ENCODE measurements around the gene ZNF584.

Gene ZNF584

DNA sequence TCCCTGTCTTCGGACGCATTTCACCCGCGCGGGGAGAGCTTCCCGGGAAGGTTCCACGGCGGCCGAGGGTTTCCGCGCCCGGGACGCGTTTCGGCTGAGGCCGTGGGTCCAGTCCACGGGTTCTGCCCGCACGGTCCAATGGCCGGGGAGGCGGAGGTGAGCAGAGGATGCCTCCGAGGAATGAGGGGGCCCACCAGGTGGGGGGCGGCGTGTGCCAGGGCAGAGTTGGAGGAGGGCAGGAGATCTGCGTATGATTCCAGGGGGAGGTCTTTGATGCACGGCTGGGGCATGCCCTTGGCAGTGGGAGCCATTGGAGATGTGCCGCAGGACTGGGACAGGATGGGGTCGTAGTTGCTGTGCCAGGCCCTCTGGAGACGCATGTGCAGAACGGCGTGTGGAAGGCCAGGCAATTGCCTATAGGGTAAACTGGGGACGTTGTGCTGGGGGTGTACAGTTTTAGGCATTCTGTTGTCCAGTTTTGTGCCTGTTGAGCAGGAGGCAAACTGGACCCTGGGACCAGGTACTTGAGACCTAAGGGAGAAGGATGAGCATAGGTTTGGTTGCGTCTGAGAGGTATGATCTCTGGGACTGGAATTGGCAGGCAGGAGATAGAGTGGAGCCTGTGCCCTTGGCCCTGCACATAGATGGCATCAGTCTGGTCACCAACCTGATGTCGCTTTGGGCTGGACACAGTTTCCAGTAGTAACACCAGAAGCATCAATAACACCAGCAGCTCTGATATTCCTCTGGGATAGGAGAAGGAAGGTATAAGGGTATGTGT lies 751 bp downstream of the ZNF584 start:
- ChIA-PET POLR2A (interaction anchor here (0.6 to 3.2 kb wide), 42 partner anchors 9 to 727 kb away, joined by 3 to 27 read pairs (median 6); partner anchors contain the start of genes CHMP2A, ERVK3-1, RNF225 and RPS5), CTCF (interaction anchor here (0.7 to 1.3 kb wide), 6 partner anchors 18 to 174 kb away, joined by 3 to 5 read pairs (median 4); no protein-coding TSS in a partner anchor)
- peak overlapping the region; percentile 76 for H3K27ac ChIP-seq (ENCODE audit: extremely low read depth, low read depth, low read length)
- no peak for TF ChIP-seq ZNF138 (tag by site-specific recombination; IDR thresholded peaks at IDR 0.05; ENCODE audit: borderline replicate concordance)
- no peak for TF ChIP-seq ZEB2 (tag by site-specific recombination; IDR thresholded peaks at IDR 0.05)
- no peak for TF ChIP-seq ZBTB8A (tag by site-specific recombination; IDR thresholded peaks at IDR 0.05)
- no peak for TF ChIP-seq WT1 (tag by site-specific recombination; IDR thresholded peaks at IDR 0.05)
- TF ChIP-seq ZNF211 (tag by site-specific recombination; IDR thresholded peaks at IDR 0.05; ENCODE audit: low read depth), result no peak
- TF ChIP-seq GLIS1 (tag by site-specific recombination; IDR thresholded peaks at IDR 0.05), result peak; percentile 32; the same call in 1 of the 2 replicates
- TF ChIP-seq SCRT1 (tag by site-specific recombination; IDR thresholded peaks at IDR 0.05; ENCODE audit: borderline replicate concordance), result no peak
- no peak for TF ChIP-seq ZNF223 (tag by site-specific recombination; IDR thresholded peaks at IDR 0.05)
- TF ChIP-seq ZNF654 (tag by site-specific recombination; IDR thresholded peaks at IDR 0.05; ENCODE audit: low read depth), result no peak
- TF ChIP-seq ZNF843 (tag by site-specific recombination; IDR thresholded peaks at IDR 0.05), result no peak
- no peak for TF ChIP-seq ZNF202 (tag by site-specific recombination; IDR thresholded peaks at IDR 0.05; ENCODE audit: borderline replicate concordance)
- TF ChIP-seq, protein P1, sequence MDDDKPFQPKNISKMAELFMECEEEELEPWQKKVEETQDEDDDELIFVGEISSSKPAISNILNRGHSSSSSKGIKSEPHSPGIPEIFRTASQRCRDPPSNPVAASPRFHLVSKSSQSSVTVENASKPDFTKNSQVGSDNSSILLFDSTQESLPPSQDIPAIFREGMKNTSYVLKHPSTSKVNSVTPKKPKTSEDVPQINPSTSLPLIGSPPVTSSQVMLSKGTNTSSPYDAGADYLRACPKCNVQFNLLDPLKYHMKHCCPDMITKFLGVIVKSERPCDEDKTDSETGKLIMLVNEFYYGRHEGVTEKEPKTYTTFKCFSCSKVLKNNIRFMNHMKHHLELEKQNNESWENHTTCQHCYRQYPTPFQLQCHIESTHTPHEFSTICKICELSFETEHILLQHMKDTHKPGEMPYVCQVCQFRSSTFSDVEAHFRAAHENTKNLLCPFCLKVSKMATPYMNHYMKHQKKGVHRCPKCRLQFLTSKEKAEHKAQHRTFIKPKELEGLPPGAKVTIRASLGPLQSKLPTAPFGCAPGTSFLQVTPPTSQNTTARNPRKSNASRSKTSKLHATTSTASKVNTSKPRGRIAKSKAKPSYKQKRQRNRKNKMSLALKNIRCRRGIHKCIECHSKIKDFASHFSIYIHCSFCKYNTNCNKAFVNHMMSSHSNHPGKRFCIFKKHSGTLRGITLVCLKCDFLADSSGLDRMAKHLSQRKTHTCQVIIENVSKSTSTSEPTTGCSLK (tag by site-specific recombination; IDR thresholded peaks at IDR 0.05), result no peak
- TF ChIP-seq, protein P2, sequence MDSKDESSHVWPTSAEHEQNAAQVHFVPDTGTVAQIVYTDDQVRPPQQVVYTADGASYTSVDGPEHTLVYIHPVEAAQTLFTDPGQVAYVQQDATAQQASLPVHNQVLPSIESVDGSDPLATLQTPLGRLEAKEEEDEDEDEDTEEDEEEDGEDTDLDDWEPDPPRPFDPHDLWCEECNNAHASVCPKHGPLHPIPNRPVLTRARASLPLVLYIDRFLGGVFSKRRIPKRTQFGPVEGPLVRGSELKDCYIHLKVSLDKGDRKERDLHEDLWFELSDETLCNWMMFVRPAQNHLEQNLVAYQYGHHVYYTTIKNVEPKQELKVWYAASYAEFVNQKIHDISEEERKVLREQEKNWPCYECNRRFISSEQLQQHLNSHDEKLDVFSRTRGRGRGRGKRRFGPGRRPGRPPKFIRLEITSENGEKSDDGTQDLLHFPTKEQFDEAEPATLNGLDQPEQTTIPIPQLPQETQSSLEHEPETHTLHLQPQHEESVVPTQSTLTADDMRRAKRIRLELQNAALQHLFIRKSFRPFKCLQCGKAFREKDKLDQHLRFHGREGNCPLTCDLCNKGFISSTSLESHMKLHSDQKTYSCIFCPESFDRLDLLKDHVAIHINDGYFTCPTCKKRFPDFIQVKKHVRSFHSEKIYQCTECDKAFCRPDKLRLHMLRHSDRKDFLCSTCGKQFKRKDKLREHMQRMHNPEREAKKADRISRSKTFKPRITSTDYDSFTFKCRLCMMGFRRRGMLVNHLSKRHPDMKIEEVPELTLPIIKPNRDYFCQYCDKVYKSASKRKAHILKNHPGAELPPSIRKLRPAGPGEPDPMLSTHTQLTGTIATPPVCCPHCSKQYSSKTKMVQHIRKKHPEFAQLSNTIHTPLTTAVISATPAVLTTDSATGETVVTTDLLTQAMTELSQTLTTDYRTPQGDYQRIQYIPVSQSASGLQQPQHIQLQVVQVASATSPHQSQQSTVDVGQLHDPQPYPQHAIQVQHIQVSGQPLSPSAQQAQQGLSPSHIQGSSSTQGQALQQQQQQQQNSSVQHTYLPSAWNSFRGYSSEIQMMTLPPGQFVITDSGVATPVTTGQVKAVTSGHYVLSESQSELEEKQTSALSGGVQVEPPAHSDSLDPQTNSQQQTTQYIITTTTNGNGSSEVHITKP (tag by site-specific recombination; IDR thresholded peaks at IDR 0.05), result peak; percentile 56
- no peak for TF ChIP-seq ZNF24 (tag by site-specific recombination; IDR thresholded peaks at IDR 0.05)
- TF ChIP-seq PRDM1 (tag by site-specific recombination; IDR thresholded peaks at IDR 0.05), result no peak
- TF ChIP-seq ZBTB20 (tag by site-specific recombination; IDR thresholded peaks at IDR 0.05), result peak; percentile 77; the same call in 1 of the 2 replicates
- TF ChIP-seq ZNF341 (tag by site-specific recombination; IDR thresholded peaks at IDR 0.05; ENCODE audit: low read depth), result no peak
- TF ChIP-seq, protein P3, sequence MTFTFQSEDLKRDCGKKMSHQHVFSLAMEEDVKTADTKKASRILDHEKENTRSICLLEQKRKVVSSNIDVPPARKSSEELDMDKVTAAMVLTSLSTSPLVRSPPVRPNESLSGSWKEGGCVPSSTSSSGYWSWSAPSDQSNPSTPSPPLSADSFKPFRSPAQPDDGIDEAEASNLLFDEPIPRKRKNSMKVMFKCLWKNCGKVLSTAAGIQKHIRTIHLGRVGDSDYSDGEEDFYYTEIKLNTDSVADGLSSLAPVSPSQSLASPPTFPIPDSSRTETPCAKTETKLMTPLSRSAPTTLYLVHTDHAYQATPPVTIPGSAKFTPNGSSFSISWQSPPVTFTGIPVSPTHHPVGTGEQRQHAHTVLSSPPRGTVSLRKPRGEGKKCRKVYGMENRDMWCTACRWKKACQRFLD (tag by site-specific recombination; IDR thresholded peaks at IDR 0.05), result no peak
- TF ChIP-seq, protein P4, sequence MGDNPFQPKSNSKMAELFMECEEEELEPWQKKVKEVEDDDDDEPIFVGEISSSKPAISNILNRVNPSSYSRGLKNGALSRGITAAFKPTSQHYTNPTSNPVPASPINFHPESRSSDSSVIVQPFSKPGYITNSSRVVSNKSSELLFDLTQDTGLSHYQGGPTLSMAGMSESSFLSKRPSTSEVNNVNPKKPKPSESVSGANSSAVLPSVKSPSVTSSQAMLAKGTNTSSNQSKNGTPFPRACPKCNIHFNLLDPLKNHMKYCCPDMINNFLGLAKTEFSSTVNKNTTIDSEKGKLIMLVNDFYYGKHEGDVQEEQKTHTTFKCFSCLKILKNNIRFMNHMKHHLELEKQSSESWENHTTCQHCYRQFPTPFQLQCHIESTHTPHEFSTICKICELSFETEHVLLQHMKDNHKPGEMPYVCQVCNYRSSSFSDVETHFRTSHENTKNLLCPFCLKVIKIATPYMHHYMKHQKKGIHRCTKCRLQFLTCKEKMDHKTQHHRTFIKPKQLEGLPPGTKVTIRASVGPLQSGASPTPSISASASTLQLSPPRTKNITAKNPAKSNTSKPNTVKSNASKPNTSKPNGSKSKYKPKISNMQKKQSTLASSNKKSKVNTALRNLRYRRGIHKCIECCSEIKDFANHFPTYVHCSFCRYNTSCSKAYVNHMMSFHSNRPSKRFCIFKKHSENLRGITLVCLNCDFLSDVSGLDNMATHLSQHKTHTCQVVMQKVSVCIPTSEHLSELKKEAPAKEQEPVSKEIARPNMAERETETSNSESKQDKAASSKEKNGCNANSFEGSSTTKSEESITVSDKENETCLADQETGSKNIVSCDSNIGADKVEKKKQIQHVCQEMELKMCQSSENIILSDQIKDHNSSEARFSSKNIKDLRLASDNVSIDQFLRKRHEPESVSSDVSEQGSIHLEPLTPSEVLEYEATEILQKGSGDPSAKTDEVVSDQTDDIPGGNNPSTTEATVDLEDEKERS (tag by site-specific recombination; IDR thresholded peaks at IDR 0.05), result no peak
- TF ChIP-seq KLF10 (tag by site-specific recombination; IDR thresholded peaks at IDR 0.05), result no peak
- TF ChIP-seq, protein P5, sequence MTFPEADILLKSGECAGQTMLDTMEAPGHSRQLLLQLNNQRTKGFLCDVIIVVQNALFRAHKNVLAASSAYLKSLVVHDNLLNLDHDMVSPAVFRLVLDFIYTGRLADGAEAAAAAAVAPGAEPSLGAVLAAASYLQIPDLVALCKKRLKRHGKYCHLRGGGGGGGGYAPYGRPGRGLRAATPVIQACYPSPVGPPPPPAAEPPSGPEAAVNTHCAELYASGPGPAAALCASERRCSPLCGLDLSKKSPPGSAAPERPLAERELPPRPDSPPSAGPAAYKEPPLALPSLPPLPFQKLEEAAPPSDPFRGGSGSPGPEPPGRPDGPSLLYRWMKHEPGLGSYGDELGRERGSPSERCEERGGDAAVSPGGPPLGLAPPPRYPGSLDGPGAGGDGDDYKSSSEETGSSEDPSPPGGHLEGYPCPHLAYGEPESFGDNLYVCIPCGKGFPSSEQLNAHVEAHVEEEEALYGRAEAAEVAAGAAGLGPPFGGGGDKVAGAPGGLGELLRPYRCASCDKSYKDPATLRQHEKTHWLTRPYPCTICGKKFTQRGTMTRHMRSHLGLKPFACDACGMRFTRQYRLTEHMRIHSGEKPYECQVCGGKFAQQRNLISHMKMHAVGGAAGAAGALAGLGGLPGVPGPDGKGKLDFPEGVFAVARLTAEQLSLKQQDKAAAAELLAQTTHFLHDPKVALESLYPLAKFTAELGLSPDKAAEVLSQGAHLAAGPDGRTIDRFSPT (tag by site-specific recombination; IDR thresholded peaks at IDR 0.05), result peak; percentile 63
- TF ChIP-seq ZNF777 (tag by site-specific recombination; IDR thresholded peaks at IDR 0.05; ENCODE audit: borderline replicate concordance), result peak; percentile 13; the same call in 1 of the 2 replicates
- TF ChIP-seq ZNF830 (tag by site-specific recombination; IDR thresholded peaks at IDR 0.05; ENCODE audit: low read depth), result no peak
- TF ChIP-seq ZFP69B (tag by site-specific recombination; IDR thresholded peaks at IDR 0.05), result peak; percentile 96
- TF ChIP-seq ZNF76 (tag by site-specific recombination; IDR thresholded peaks at IDR 0.05; ENCODE audit: borderline replicate concordance, low read depth), result no peak; the same call in 1 of the 2 replicates

More for the DNA sequence above, 751 bp downstream of the ZNF584 start:
- H3K4me3 ChIP-seq (ENCODE audit: low read depth, low read length), result peak overlapping the region; percentile 98
- peaks cover 9% of the 10 kb centered on the region in 2 experiments; a peak in 2 of 3 replicates for H3K36me3 ChIP-seq (ENCODE audit: control insufficient read depth in 2 of 2, insufficient read depth in 1 of 2, low read length in 2 of 2)
- peaks cover 4% of the 10 kb centered on the region; the same call in 1 of the 2 replicates for H3K4me1 ChIP-seq (ENCODE audit: control insufficient read depth, insufficient read depth, low read length)
- H3K9me3 ChIP-seq (ENCODE audit: control insufficient read depth, insufficient read depth, low read depth, low read length), result no peaks in the 10 kb centered on the region
